Activated T-cell treated with anti-CD3 and anti-CD28 coated beads, Interleukin-2, amount 50 U/mL, for 1 hour (primary cell): Measurements from ENCODE around the gene AEBP2.
A peak's percentile ranks its signal among the peaks of the same experiment; 100 is the strongest.
"Not testable (repeated sequence)": the region's sequence is repeated elsewhere in the genome, so short reads cannot be mapped to it uniquely, and the experiment has no call there.

Experiments used
- DNase-seq: peaks from one replicate; pipeline ENCODE4 v3.0.0-alpha.2; 2020

Gene AEBP2

GRCh38 chr12:19421503-19422282 is 17.6 kb upstream of the AEBP2 start:
- DNase-seq, result no peak

DNA sequence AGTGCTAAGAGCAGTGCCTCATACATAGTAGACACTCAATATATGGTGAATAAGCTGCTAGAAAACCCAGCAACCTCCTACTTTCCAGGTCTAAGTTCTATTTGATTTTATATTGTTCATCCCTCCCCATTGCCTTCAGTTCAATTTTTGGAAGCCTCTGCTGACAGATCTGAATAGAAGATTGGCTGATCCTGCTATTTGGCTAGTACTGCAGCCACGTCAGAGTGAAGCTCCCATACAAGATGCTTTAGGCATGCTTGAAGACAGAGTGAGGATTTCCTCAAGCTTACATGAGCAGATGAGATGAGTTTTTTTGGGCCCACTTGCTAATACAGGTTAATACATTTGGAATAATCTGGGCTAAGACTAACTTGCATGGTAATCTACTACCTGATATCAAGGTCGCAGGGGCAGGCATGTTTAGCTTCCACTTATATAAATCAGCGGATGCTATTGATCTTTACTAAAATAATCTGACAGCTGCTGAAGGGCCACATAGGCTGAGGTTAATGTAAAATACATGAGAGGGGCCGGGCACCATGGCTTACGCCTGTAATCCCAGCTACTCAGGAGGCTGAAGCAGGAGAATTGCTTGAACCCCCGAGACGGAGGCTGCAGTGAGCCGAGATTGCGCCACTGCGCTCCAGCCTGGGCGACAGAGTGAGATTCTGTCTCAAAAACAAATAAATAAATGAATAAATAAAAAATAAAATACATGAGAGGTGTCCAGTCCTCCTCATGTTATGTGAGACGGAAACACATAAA is 15.9 kb upstream of the AEBP2 start:
- no peak for DNase-seq

GRCh38 chr12:19428246-19428645 is 11.0 kb upstream of the AEBP2 start:
- no peak for DNase-seq

GRCh38 chr12:19429491-19429890 is 9.8 kb upstream of the AEBP2 start:
- DNase-seq, result not testable (repeated sequence)

- no peak for DNase-seq
Observed at GRCh38 chr12:19430988-19431387, 8.3 kb upstream of the AEBP2 start.

DNA sequence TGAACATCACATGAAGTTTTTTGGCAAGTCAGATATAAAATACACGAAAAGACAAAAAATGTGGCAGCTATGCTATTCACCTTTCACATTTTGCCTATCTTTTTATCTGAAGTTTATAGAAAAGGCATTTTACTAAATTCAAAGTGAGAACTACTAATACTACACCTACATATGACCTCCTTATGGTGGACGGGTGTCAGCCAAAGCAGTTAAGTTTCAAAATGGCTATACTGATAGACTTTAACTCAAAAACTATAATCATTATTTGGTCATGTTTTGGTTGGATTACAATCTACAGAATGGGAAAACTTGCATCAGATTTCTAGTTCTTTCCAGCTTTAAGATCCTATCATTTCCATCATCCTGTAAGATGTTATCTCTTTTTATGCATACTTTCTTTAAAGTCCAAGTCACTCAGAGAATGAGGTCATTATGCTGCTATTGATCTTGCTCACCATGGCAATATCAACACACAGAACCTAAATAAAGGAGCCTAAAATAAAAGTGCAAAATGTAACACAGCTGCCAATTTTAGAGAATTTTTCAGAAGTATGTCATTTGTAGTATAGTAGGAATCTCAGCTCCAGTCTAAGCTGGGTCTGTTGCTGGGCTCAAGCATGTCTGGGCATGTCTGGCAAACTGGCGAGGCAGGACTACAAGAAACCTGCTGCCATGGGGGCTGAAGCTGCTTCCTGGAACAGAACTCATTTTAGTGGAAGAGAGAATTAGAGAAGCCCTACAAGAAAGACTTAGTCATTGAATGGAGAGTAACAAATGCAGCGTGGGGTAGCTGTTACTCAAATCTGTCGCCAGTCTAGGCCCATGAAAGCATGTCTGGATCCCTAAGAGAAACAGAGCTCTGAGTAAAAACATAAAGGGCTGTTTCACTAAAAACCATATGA is 7.6 kb upstream of the AEBP2 start:
- no peak for DNase-seq

DNA sequence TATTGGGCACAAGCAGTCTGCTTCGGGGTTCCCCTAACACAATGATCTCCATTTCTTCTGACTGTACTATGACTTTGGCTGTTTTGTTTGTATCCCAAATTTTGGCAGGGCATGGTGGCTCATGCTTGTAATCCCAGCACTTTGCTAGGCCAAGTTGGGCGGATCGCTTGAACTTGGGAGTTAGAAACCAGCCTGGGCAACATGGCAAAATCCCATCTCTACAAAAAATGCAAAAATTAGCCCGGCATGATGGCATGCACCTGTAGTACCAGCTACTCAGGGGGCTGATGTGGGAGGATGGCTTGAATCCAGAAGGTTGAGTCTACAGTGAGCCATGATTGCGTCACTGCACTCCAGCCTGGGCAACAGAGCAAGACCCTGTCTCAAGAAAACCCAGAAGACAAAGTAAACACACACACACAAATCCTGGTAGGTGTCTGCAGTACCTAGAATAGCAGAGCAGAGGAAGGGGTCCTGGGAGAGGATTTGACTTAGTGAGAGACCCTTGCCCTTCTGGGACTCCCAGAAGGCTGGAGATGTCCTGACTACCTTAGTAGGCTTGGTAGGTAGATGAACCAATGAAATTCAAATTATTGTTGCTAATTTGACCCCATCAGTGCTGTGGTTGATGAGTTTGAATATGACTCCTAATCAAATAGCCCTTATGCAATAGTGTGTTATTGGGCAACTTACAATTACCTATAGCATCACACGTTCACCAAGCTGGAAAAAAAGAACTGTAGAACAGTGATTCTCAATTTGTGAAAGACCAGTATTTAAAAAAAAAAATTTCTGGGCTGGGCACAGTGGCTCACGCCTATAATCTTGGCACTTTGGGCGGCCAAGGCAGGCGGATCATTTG is 6.8 kb upstream of the AEBP2 start:
- no peak for DNase-seq

DNA sequence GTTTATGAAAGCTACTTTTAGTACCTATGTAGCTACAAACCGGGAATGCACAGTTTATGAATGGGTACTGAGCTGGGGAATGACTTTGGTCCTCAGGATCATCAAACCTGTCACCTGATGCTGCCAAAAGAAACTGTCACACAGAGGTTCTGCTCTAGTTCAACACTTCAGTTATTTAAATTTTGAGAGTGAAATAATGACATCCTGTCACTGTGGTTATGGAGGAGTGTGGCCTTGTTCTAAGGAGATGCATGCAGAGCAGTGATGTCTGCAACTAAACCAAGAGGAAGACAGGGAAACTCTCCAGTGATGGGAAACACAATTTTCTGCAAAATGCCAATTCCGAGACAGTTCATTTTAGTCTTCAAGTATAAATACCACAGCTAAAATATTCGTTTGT is 4.8 kb upstream of the AEBP2 start:
- DNase-seq, result no peak

DNA sequence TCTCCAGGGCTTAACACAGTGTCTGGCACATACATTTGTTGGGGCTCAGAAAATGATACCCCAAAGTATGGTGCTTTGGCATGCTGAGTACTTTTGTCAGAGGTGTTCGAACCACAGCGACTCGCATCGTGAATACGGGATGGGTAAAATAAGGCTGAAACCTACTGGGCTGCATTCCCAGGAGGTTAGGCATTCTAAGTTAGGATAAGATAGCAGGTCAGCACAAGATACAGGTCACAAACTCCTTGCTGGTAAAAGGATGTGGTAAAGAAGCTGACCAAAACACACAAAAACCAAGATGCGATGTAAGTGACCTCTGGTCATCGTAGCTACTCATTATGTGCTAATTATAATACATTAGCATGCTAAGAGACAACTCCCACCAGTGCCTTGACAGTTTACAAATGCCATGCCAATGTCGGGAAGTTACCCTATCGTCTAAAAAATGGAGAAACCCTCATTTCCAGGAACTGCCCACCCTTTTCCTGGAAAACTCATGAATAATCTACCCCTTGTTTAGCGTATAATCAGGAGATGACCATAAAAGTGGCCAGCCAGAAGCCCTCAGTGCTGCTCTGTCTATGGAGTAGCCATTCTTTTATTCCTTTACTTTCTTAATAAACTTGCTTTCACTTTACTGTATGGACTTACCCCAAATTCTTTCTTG is 3.3 kb upstream of the AEBP2 start:
- no peak for DNase-seq

DNA sequence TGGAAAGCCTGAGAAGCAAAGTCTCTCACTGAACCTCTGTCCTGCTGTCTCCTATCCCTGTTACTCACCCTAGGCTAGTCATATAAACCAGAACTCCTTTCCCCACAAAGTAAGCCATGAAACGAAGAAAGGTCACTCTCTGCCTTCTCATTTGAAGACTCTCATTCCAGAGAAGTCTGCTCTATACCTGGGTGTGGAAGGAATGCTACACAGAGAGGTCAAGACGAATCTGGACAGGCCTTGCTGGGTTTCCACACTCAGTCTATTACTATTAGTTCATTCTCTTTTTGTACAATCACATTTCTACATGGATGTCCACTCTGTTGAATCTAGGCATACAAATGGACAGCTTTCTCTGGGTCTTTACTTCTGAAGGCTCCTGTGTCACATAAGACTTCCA is 2.4 kb upstream of the AEBP2 start:
- DNase-seq, result no peak

DNA sequence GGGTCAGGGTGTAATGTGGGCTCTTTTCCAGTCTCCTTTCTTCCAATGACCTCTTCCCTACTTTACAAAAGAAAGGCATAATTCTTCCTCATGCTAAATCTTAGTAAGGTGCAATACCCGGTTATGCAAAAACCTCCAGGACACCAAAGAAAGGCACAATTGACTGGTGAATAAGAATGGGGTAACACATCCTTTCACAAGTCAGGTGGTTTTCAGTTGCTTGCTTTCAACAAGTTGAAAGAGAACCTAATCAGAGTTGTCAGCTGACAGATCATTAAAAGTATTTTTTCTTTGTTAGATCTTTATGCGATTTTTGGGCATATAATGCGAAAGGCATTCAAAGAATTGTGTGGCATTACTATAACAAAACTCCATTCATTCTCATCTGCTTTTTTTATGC is 1.3 kb upstream of the AEBP2 start:
- no peak for DNase-seq

DNA sequence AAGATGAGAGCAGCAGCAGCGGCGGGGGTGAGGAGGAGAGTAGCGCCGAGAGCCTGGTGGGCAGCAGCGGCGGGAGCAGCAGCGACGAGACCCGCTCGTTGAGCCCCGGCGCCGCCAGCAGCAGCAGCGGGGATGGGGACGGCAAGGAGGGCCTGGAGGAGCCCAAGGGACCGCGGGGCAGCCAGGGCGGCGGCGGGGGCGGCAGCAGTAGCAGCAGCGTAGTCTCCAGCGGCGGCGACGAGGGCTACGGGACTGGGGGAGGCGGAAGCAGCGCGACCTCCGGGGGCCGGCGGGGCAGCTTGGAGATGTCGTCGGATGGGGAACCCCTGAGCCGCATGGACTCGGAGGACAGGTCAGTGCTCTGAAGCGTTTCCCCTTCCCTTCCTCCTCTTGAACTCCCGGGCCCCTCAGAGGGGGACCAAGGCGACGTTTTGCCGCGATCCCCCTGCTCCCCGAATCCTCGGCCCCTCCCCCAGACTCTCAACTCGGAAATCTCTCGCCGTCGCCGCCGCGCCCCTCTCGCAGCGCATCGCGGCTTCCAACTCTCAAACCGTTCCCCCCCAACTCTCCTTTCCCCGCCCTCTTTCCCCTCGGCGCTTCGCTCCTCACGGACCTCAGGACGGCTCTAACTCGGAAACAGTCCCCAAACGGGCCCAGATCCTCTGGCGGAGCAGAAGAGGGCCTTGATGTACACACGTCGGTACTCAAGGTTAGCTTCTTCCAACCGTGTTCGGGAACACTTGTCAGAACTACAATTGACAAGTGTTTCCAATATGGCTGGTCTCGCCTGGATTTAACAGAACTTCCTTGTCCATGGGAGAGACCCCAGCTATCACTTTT is 947 bp downstream of the AEBP2 start:
- DNase-seq, result peak; percentile 71

- no peak for DNase-seq
Observed at GRCh38 chr12:19440916-19441315, 1.6 kb downstream of the AEBP2 start.

DNA sequence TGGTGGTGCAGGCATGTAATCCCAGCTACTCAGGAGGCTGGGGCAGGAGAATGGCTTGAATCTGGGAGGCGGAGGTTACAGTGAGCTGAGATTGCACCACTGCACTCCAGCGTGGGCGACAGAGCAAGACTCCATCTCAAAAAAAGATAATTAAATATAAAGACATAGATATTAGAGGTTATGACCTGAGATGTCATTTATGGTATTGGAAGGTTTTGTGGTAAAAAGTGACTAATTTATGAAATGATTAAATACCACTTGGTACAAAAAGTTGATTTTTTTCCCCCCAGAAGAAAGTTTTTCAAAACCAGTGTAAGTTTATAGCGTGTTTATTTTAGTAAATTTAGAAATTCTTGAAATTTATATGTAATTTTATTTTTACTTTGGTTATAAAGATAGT is 4.3 kb downstream of the AEBP2 start:
- DNase-seq, result no peak

DNA sequence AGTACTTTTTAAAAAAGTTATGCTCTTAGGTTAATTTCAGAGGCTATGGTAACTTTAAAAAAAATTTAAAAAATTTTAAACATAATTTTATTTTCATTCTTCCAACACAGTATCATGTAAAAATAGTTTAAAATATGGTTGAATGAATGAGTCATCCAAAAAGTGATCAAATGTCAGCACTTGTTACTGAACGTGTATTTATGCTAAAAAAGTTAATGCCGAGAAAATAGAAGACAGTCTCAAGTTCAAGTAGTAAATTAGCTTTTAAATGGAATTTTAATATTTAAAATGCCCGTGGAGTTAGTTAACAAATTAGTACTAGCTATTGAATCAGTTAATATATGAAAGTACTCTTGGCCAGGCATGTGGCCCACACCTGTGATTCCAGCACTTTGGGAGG is 4.8 kb downstream of the AEBP2 start:
- no peak for DNase-seq

- DNase-seq, result no peak
Observed at GRCh38 chr12:19447386-19447785, 8.1 kb downstream of the AEBP2 start.

GRCh38 chr12:19449814-19450213 is 10.5 kb downstream of the AEBP2 start:
- no peak for DNase-seq

DNA sequence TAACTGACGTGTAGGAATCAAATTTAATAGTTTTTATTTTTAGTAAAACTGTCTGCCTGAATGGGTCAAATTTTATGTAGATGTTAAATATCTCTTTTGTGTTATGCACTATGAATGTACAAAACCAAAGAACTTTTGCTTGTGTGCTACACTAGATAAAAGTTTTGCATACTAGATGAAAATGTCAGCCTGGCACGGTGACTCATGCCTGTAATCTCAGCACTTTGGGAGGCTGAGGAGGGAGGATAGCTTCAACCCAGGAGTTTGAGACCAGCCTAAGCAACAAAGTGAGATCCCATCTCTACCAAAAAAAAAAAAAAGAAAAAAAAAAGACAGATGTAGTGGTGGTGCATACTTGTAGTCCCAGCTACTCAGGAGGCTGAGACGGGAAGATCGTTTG is 11.1 kb downstream of the AEBP2 start:
- DNase-seq, result no peak

DNA sequence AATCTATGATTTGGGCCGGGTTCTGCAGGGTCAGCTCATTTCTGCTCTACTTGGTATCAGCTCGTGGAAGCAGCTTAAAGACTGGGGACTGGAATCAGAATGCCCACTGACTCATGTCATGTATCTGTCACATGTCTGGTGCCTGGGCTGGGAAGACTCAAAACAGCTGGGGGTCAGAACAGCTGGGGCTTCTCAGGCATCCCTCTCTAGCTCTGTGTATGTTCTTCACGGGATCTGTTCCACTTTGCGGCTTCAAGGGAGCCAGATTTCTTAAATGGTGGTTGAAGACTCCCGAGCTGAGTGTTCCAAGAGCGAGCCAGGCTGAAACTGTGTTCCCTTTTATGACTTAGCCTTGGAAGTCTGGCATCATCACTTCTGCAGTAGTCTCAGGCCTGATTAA is 11.9 kb downstream of the AEBP2 start:
- no peak for DNase-seq

- DNase-seq, result no peak
Observed at GRCh38 chr12:19453961-19454360, 14.7 kb downstream of the AEBP2 start.

- DNase-seq, result no peak
Observed at GRCh38 chr12:19454837-19455236, 15.5 kb downstream of the AEBP2 start.
